ENCODE results near the gene GPR162.

The GPR162 gene
- 0 to 0.07 reads per million in 2 donors for total RNA-seq

- no peak for DNase-seq
Observed at GRCh38 chr12:6821591-6822425, at the start of gene GPR162. Gene GPR162, plus strand, starts transcription at chr12:6821821. Its CDS starts 2,078 bp downstream, at chr12:6823899.

GRCh38 chr12:6772331-6772695 is 49.3 kb upstream of the GPR162 start, which contains the start of gene LAG3:
Gene LAG3, plus strand, starts transcription at chr12:6772520. Its CDS starts 333 bp downstream, at chr12:6772853.
- DNase-seq = no peak

- DNase-seq = no peak
Observed at GRCh38 chr12:6772726-6773589, 48.7 kb upstream of the GPR162 start.

- no peak for DNase-seq
Observed at GRCh38 chr12:6773590-6774351, 47.9 kb upstream of the GPR162 start.

GRCh38 chr12:6774499-6775062 is 47.0 kb upstream of the GPR162 start:
- no peak for DNase-seq

- DNase-seq = no peak
Observed at GRCh38 chr12:6775185-6776174, 46.1 kb upstream of the GPR162 start.

- no peak for DNase-seq
Observed at GRCh38 chr12:6777386-6777785, 44.2 kb upstream of the GPR162 start.

GRCh38 chr12:6778217-6778573 is 43.4 kb upstream of the GPR162 start:
- no peak for DNase-seq

GRCh38 chr12:6778574-6779550 is 42.8 kb upstream of the GPR162 start:
- peak; percentile 88 for DNase-seq

GRCh38 chr12:6779708-6780432 is 41.8 kb upstream of the GPR162 start:
- DNase-seq = no peak

GRCh38 chr12:6780573-6780972 is 41.0 kb upstream of the GPR162 start:
- DNase-seq = no peak

- DNase-seq = no peak
Observed at GRCh38 chr12:6782119-6782518, 39.5 kb upstream of the GPR162 start.

GRCh38 chr12:6782850-6783566 is 38.6 kb upstream of the GPR162 start:
- DNase-seq = no peak

GRCh38 chr12:6783828-6784227 is 37.8 kb upstream of the GPR162 start:
- no peak for DNase-seq

GRCh38 chr12:6784296-6784695 is 37.3 kb upstream of the GPR162 start:
- DNase-seq = no peak

GRCh38 chr12:6784761-6785160 is 36.9 kb upstream of the GPR162 start:
- DNase-seq = no peak

GRCh38 chr12:6786416-6787094 is 35.1 kb upstream of the GPR162 start:
- no peak for DNase-seq

- DNase-seq = no peak
Observed at GRCh38 chr12:6787309-6787708, 34.3 kb upstream of the GPR162 start.

All from T-helper 9 cell (primary cell).